HepG2 (cell line): ENCODE measurements around the gene CCL2.

Source experiments
- ARID2 ChIP-seq: sonication (generic); formaldehyde crosslinking; IDR thresholded peaks from 2 replicates; pipeline ENCODE4 v1.8.1; 2022; ENCODE audit warnings: mild to moderate bottlenecking, missing genetic modification reagents, borderline replicate concordance
- FOXM1 ChIP-seq: sonication (generic); formaldehyde crosslinking; IDR thresholded peaks from 2 replicates; pipeline ENCODE4 v1.5.0; 2020; ENCODE audit warnings: missing genetic modification reagents
- MAZ ChIP-seq, 2 experiments: sonication (generic) in 1 of 2; formaldehyde crosslinking in 1 of 2; IDR thresholded peaks; 2 replicates each; pipeline versions ENCODE4 v1.5.0 to v1.6.1; 2012 to 2020; ENCODE audit warnings: low read depth in 2 of 2, mild to moderate bottlenecking in 2 of 2, borderline replicate concordance in 1 of 2, improper control_type of control experiment in 1 of 2, low read length in 1 of 2, missing genetic modification reagents in 1 of 2, moderate library complexity in 1 of 2

- TF ChIP-seq ARID2 (CRISPR knock-in tag), result no peak
- no peak for TF ChIP-seq MAZ (IDR thresholded peaks at IDR 0.05; ENCODE audit: borderline replicate concordance, low read depth, low read length)
- TF ChIP-seq MAZ (CRISPR knock-in tag; IDR thresholded peaks at IDR 0.05; ENCODE audit: low read depth), result no peak
- no peak for TF ChIP-seq FOXM1 (CRISPR knock-in tag)
Observed at GRCh38 chr17:34226744-34227034, 28.4 kb upstream of the CCL2 start.
